SH-SY5Y (cell line): ENCODE results near the gene KCNAB1.

Experiments
- GATA2 ChIP-seq: IDR thresholded peaks from 2 replicates; pipeline ENCODE4 v1.6.1; 2011; ENCODE audit warnings: mild to moderate bottlenecking, low read depth, low read length
- GATA3 ChIP-seq: IDR thresholded peaks from 2 replicates; pipeline ENCODE4 v1.6.1; 2011; ENCODE audit warnings: low read depth, mild to moderate bottlenecking, low read length, moderate library complexity

DNA sequence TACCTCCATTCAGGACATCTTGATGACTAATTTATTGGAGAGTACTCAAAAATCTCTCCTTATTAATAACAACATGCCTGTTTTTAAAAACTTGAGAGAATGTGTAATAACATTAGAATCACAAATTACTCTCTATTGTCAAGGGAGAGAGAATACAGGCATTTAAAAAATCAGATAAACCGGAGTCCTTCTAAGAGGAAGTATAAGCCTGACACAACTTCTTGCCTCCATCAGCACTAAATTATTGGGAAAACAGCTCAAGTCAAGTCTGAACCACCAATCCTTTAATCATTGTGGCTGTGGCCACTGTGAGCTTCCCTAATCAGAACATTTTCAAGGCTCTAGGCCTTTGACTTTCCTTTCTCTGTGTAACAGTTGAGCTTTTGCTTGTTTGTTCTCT lies 396.6 kb downstream of the KCNAB1 start:
- TF ChIP-seq GATA2 (no peak), GATA3 (no peak)
